Motor neuron (in vitro differentiated cells): Measurements from ENCODE around the gene CDK5RAP3. TPM values are rescaled to one million over a fixed set of nuclear protein-coding genes. Genes with fewer than 3 reads are reported as not detected.
"Not testable (repeated sequence)": the region's sequence is repeated elsewhere in the genome, so short reads cannot be mapped to it uniquely, and the experiment has no call there.

Source experiments
- ATAC-seq, 8 experiments: fragments of 200-7000 bp; cut with Tn5 transposase; replicated peaks in 6 of 8; 2 replicates each; pipeline ENCODE4 v1.8.0; 2021; ENCODE audit warnings: mild to moderate bottlenecking in 8 of 8, moderate library complexity in 8 of 8
- H3K27ac ChIP-seq, 2 donors: fragments of 250-450 bp; sonication (Bioruptor Pico); 2 replicates each; pipeline ENCODE4 v1.9.0; 2021; ENCODE audit warnings: antibody characterized with exemption in 2 of 2, mild to moderate bottlenecking in 2 of 2, moderate library complexity in 1 of 2
- H3K4me1 ChIP-seq, 2 donors: fragments of 250-450 bp; sonication (Bioruptor Pico); replicated peaks in 1 of 2; 2 replicates each; pipeline ENCODE4 v1.6.1; 2021; ENCODE audit warnings: antibody characterized with exemption in 2 of 2, mild to moderate bottlenecking in 2 of 2, moderate library complexity in 1 of 2
- H3K4me3 ChIP-seq, 5 donors: fragments of 250-450 bp; sonication (Bioruptor Pico); 2 replicates each; pipeline ENCODE4 v1.9.0; 2021; ENCODE audit warnings: antibody characterized with exemption in 5 of 5, mild to moderate bottlenecking in 5 of 5, moderate library complexity in 4 of 5
- WGBS, 10 experiments: fragments of 450-650 bp; shearing (Covaris generic); methylation state at CpG; one replicate each; pipeline ENCODE4 v1.0.0; 2022; 5-methylcytosine and 5-hydroxymethylcytosine counted together
- in situ Hi-C, 9 experiments: fragments of 400-800 bp; cut with MboI; loops; one replicate each; pipeline ENCODE4 v1.15.0; 2021; ENCODE audit warnings: low sequenced_read_pairs in 9 of 9, low pct_unique_long_range_greater_than_20kb in 2 of 9; ENCODE audit not compliant: unreplicated experiment in 9 of 9
- total RNA-seq, 8 experiments: library from RNA; unstranded; fragments of 300-600 nt; gene quantifications; 2 replicates each; pipeline versions ENCODE4 v1.2.3 to v1.2.4, GENCODE V29; 2022

The CDK5RAP3 gene
- total RNA-seq, 8 experiments from 2014 or later = 86.4 to 209 (median 118) TPM

DNA sequence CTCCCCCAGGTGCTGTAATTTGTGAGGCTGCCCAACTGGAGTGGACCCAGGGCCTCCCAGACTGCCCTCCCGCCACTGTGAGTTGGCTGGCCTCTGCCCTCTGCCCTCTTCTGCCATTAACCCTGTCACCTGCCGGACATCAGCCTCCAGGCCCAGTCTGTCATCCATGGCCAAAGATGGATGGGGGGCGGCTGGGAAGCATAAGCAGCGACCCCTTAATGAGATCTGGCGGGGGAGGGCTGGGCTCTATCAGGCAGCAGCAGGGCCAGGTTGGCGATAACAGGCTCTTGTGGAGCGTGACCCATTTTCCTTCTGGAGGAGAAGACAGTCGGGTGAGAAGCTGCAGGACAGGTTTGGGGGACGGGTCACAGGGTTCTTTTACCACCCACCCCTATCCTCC lies 25.3 kb downstream of the CDK5RAP3 start:
- peak overlapping the region; percentile 44 to 65 for H3K27ac ChIP-seq
- peak in 3 of 8 experiments; percentile 3 to 15 (median 9) for ATAC-seq
- H3K4me3 ChIP-seq = no peak overlapping the region
- WGBS, 10 experiments = 0 to 30% (median 13%) methylated on average over 2 to 4 of the region's 9 CpGs; no CpG with 5 or more reads in 7 of the 10 experiments
- in situ Hi-C loops = no loop called here
- peaks cover 66 to 70% of the 10 kb centered on the region in 2 donors for H3K4me1 ChIP-seq

DNA sequence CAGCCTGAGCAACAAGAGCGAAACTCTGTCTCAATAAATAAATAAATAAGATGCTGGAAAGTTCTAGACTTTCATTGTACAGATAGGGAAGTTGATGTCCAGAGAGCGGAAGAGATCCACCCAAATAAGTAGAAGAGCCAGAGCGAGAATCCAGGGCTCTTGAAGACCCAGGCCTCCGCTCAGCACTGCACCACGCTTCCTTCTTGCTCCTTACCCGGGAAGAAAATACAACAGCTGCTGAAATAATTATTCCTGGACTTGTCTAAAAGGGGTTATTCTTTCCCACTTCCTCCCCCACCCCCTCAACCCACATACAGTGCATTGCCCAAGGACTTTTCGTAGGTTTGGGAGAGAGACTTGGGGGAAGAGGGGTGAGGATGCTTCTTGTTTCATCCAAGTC lies 26.7 kb downstream of the CDK5RAP3 start:
- H3K27ac ChIP-seq = no peak overlapping the region
- no peak for ATAC-seq
- 13 to 95% (median 83%) methylated on average over 1 to 7 of the region's 7 CpGs; no CpG with 5 or more reads in 3 of the 10 experiments for WGBS, 10 experiments
- no peak overlapping the region for H3K4me3 ChIP-seq
- H3K4me1 ChIP-seq = peaks cover 61 to 64% of the 10 kb centered on the region in 2 donors
- in situ Hi-C loops = no loop called here

DNA sequence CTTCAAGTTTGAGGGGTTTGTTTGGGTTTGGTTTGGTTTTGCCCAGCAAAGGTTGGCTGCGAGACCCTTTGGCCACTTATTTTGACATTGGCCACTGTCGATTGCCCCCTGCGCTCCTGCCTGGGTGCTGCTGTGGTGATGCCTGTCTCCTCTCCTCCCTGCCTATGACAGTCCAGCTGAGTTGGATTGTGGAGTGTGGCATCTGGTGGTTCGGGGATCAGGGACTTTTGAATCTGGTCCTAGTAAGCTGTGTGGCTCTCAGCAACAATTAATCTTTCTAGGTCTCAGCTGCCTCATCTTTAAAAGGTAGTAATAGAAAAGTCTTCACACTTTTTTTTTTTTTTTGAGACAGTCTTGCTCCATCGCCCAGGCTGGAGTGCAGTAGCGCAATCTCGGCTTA lies 27.1 kb downstream of the CDK5RAP3 start:
- ATAC-seq = no peak
- Histone ChIP-seq H3K4me3 (no peak overlapping the region), H3K27ac (no peak overlapping the region), H3K4me1 (peaks cover 61 to 64% of the 10 kb centered on the region in 2 donors)
- WGBS, 10 experiments = 60 to 100% (median 97%) methylated on average over 1 to 7 of the region's 7 CpGs; no CpG with 5 or more reads in 2 of the 10 experiments
- in situ Hi-C loops = no loop called here

DNA sequence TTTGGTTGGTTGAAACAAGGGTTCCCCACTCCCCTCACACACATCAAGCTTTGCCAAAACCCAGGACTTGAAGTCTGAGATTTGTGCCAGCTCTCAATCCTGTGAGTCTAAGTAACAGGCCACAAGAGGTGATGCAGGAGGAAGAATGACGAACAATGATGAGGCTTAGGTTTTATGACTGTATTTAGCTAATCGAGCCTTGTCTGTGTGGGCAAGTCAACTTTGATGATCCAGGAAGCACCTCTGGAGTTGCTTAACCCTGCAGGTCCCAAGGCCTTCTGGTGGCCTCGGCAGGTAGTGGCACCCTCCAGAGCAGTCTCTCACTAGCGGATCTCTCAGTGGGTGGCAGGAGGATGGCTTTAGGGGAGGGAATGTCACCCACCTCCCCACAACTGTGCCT lies 28.7 kb downstream of the CDK5RAP3 start:
- WGBS, 10 experiments = 8 to 100% (median 41%) methylated on average over 1 to 4 of the region's 4 CpGs; no CpG with 5 or more reads in 2 of the 10 experiments
- in situ Hi-C loops = no loop called here
- no peak for ATAC-seq
- Histone ChIP-seq H3K4me1 (peaks cover 61 to 64% of the 10 kb centered on the region in 2 donors), H3K4me3 (no peak overlapping the region), H3K27ac (no peak overlapping the region)

DNA sequence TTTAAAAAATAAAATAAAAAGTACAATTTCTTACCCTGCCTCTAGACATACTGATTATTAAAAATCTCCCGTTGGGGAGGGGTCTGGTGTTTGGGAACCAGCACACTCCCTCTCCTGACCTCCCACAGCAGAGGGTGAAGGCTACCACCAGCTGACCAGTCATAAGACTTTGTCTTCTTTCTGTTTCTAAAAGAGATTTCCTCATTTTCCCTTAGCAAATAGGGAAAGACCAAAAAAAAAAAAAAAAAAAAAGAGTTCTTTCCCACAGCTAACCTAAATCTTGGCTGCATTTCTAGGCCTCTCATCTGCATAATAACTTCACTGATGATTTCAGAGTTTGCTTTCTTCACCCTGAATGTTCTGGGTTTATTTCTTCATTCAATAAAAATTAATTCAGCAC lies 30.3 kb downstream of the CDK5RAP3 start:
- WGBS, 10 experiments = 67 to 100% (median 100%) methylated on average over 1 of the region's 1 CpG; no CpG with 5 or more reads in 1 of the 10 experiments
- H3K4me1 ChIP-seq = peaks cover 59 to 63% of the 10 kb centered on the region in 2 donors
- in situ Hi-C loops = loop anchor here in 1 of 9 experiments (25.0 kb wide), 1 partner anchor 164 kb away; the partner anchor contains the start of genes LRRC46, MRPL10 and SCRN2
- no peak overlapping the region for H3K4me3 ChIP-seq
- peak in 2 of 8 experiments; percentile 5 to 28 for ATAC-seq
- H3K27ac ChIP-seq = no peak overlapping the region

DNA sequence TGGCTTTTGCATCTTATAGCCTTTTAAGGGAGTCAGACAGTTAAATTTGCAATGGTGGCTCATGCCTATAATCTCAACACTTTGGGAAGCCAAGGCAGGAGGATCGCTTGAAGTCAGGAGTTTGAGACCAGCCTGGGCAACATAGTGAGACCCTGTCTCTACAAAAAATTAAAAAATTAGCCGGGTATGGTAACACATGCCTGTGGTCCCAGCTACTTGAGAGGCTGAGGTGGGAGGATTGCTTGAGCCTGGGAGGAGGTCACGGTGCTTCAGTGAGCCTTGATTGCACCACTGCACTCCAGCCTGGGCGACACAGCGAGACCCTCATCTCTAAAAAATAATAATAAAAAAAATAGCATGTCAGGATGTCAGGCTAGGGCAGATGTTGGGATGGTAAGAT lies 30.7 kb downstream of the CDK5RAP3 start:
- peak overlapping the region; percentile 86 to 92 for H3K27ac ChIP-seq

DNA sequence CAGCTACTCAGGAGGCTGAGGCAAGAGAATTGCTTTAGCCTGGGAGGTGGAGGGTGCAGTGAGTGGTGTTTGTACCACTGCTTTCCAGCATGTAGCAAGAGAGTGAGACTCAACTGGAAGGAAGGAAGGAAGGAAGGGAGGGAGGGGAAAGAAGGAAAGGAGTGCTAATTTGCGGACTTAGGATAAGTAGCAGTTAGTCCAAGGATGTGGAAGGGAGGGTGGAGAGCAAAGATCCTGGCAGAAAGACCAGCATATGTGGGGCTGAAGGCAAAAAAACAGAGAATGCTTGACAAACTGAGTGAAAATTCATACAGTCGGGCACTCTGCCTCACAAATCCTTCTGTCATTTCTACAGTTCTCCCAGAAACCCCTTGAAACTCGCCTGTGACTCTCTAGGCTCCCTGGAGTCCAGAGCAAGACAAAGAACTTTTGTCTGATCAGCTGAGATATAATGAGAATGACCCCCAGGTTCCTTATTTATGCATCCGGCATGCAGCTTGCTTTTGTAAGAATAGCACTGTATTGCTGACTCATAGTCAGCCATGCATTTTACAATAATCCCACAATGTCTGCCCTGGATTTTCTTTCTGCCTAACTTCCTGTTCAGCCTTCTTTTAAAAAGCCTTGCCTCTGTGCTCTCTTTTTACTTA lies 31.5 kb downstream of the CDK5RAP3 start:
- WGBS, 10 experiments = 4 to 86% (median 25%) methylated on average over 1 to 4 of the region's 4 CpGs
- peak; percentile 54 to 90 (median 76) for ATAC-seq
- peak overlapping the region; percentile 86 to 92 for H3K27ac ChIP-seq
- no peak overlapping the region for H3K4me3 ChIP-seq
- in situ Hi-C loops = loop anchor here in 1 of 9 experiments (25.0 kb wide), 1 partner anchor 165 kb away; the partner anchor contains the start of genes LRRC46, MRPL10 and SCRN2
- peaks cover 51 to 55% of the 10 kb centered on the region in 2 donors for H3K4me1 ChIP-seq

More for the DNA sequence above, 30.7 kb downstream of the CDK5RAP3 start:
- not testable (repeated sequence) for ATAC-seq, H3K4me3 ChIP-seq
- in situ Hi-C loops = loop anchor here in 1 of 9 experiments (25.0 kb wide), 1 partner anchor 164 kb away; the partner anchor contains the start of genes LRRC46, MRPL10 and SCRN2
- H3K4me1 ChIP-seq = peaks cover 55 to 58% of the 10 kb centered on the region in 2 donors
- WGBS, 10 experiments = 92 to 100% (median 100%) methylated on average over 1 to 5 of the region's 5 CpGs; no CpG with 5 or more reads in 3 of the 10 experiments

DNA sequence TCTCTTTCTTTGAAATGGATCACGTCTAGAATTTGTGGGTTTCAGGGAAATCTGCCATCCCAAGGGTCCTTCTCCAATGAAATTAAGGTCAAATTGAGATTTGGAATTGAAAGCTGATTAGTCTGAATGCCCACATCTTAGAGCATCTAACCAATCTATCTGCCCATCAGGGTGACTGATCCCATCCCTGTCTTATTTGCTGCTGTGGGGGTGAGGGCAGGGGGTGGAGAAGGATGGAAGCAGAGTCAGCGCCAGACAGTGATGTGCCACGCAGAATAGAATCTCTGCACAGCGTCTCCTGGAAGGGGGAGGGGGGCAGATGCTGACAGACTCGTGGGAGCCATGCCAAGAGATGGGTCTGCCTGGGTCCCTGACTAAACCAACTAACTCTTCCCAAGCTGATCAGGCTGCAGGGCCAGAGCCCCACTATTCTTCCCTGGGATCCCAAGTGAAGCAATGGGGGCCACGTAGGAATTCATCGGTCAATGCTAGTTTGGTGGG lies 32.1 kb downstream of the CDK5RAP3 start:
- WGBS, 10 experiments = 0 to 43% (median 5%) methylated on average over 1 to 3 of the region's 7 CpGs; no CpG with 5 or more reads in 7 of the 10 experiments

DNA sequence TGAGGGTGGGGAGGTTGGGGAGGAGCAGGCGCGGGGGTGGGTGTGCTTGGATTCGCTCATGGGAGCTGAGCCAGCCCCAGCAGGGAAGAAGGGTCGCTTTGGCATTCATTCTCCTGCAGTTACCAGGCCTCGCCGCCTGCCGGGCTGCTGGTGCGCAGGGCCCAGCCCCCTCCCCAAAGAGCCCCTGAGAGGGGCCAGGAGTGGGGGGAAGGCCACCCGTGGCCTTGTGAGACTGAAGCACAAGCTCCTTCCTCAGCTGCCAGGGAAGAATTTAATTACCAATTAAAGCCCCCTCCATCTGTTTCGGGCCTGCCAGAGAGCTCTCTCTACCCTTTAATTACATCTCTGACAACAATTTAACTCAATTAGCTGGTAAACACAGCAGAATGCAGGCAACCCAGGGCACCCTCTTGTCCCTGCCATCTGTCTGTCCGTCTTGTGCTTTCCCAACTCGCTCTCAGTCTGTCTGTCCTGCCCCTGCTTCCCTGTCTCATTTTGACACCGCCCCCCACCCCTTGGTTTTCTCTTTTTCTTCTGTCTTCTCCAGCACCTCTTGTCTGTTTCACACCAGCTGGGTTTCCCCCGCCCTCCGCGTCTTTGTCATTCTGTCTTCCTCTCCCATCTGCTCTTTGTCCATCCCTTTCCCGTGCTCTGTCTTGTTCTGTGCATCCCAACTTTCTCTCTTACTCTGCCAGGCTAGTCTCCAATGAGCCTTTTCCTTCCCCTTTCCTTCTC lies 32.7 kb downstream of the CDK5RAP3 start:
- in situ Hi-C loops = loop anchor here in 1 of 9 experiments (25.0 kb wide), 1 partner anchor 166 kb away; the partner anchor contains the start of genes LRRC46, MRPL10 and SCRN2
- 0 to 100% (median 28%) methylated on average over 1 to 7 of the region's 17 CpGs; no CpG with 5 or more reads in 2 of the 10 experiments for WGBS, 10 experiments
- H3K4me1 ChIP-seq = peaks cover 48 to 51% of the 10 kb centered on the region in 2 donors
- peak overlapping the region; percentile 86 to 92 for H3K27ac ChIP-seq
- H3K4me3 ChIP-seq = no peak overlapping the region
- ATAC-seq = peak in 5 of 8 experiments; percentile 75 to 81 (median 77)

More for the DNA sequence above, 32.1 kb downstream of the CDK5RAP3 start:
- no peak overlapping the region for H3K4me3 ChIP-seq
- ATAC-seq = peak; percentile 8 to 66 (median 60)
- in situ Hi-C loops = loop anchor here in 1 of 9 experiments (25.0 kb wide), 1 partner anchor 166 kb away; the partner anchor contains the start of genes LRRC46, MRPL10 and SCRN2
- H3K27ac ChIP-seq = peak overlapping the region; percentile 86 to 92
- H3K4me1 ChIP-seq = peaks cover 49 to 51% of the 10 kb centered on the region in 2 donors

DNA sequence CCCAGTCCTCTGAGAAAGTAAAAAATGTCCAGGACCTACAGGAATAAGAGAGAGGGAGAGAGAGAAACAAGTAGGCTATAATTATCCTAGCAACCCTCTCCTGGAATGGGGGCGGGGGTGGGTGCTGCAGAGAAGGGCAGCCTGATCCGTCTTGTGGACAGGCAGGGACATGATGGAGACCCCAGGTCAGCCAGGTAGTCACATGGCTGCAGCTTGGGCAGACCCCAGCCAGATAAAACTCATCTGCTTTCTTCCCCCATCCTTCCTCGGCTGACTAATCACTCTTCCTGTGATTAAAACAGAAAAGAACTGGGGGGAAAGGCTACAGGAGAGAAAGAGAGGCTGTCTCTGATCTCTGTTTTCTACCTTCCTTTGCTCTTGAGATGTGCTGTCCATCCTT lies 34.1 kb downstream of the CDK5RAP3 start:
- in situ Hi-C loops = loop anchor here in 1 of 9 experiments (25.0 kb wide), 1 partner anchor 168 kb away; the partner anchor contains the start of genes LRRC46, MRPL10 and SCRN2
- Histone ChIP-seq H3K4me1 (peaks cover 45% of the 10 kb centered on the region in 2 donors), H3K4me3 (no peak overlapping the region), H3K27ac (peak overlapping the region; percentile 0 to 53)
- peak in 5 of 8 experiments; percentile 5 to 46 (median 39) for ATAC-seq
- WGBS, 10 experiments = 0 to 87% (median 6%) methylated on average over 1 to 3 of the region's 3 CpGs; no CpG with 5 or more reads in 5 of the 10 experiments

DNA sequence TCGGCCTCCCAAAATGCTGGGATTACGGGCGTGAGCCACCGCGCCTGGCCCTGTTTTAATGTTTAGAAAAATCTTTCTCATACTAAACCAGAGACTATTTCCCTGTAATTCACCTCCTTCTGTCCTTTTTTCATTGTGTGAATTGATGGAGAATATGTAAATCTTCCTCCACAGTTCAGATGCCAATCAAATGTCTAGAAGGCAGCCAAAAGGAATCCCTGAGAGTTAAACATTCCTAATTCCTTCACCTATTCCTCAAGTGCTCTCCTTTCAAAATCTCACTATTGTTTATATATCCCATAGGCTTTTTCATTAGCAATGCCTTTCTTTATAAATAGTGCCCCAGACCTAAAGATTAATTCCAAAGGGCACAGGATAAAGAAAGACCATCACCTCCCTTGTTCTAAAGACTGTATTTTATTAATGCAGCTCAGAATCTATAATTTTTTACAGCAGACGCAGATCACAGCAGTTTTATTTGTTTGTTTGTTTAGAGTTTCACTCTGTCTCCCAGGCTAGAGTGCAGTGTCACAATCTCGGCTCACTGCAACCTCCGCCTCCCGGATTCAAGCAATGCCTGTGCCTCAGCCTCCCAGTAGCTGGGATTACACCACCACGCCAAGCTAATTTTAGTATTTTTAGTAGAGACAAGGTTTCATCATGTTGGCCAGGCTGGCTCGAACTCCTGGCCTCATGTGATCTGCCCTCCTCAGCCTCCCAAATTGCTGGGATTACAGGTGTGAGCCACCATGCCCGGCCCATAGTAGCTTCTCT lies 36.2 kb downstream of the CDK5RAP3 start:
- ATAC-seq = no peak
- in situ Hi-C loops = loop anchor here in 1 of 9 experiments (25.0 kb wide), 1 partner anchor 170 kb away; the partner anchor contains the start of genes LRRC46, MRPL10 and SCRN2
- H3K27ac ChIP-seq = no peak overlapping the region
- H3K4me3 ChIP-seq = no peak overlapping the region
- 64 to 100% (median 92%) methylated on average over 1 to 7 of the region's 12 CpGs for WGBS, 10 experiments
- peaks cover 46% of the 10 kb centered on the region in 2 donors for H3K4me1 ChIP-seq
